HepG2 (cell line): Measurements from ENCODE around the gene LYRM1.

Source experiments
- FLYWCH1 ChIP-seq: sonication (generic); formaldehyde crosslinking; IDR thresholded peaks from 2 replicates; pipeline ENCODE4 v1.8.1; 2023; ENCODE audit warnings: mild to moderate bottlenecking, missing genetic modification reagents
- HNF4A ChIP-seq: sonication (generic); formaldehyde crosslinking; IDR thresholded peaks from 2 replicates; pipeline ENCODE4 v1.4.0; 2020; ENCODE audit warnings: missing genetic modification reagents
- KLF9 ChIP-seq: IDR thresholded peaks from 2 replicates; pipeline ENCODE4 v1.6.1; 2016; ENCODE audit warnings: low read depth
- NFRKB ChIP-seq: fragments of 450-650 bp; IDR thresholded peaks from 2 replicates; pipeline ENCODE4 v1.6.1; 2017
- NFYB ChIP-seq: sonication (generic); formaldehyde crosslinking; IDR thresholded peaks from 2 replicates; pipeline ENCODE4 v1.4.0; 2020; ENCODE audit warnings: missing genetic modification reagents
- POLR2A ChIP-seq, 2 experiments: IDR thresholded peaks; 2 replicates each; pipeline ENCODE4 v1.6.1; 2011; ENCODE audit warnings: low read depth in 2 of 2, low read length in 2 of 2, mild to moderate bottlenecking in 1 of 2, moderate library complexity in 1 of 2; ENCODE audit not compliant: insufficient read depth in 1 of 2
- SETDB1 ChIP-seq: sonication (generic); formaldehyde crosslinking; IDR thresholded peaks from 2 replicates; pipeline ENCODE4 v1.5.1; 2020; ENCODE audit warnings: missing genetic modification reagents, mild to moderate bottlenecking, borderline replicate concordance
- SIX4 ChIP-seq: sonication (generic); formaldehyde crosslinking; IDR thresholded peaks from 2 replicates; pipeline ENCODE4 v1.4.0; 2020; ENCODE audit warnings: missing genetic modification reagents
- ZNF605 ChIP-seq: sonication (generic); formaldehyde crosslinking; IDR thresholded peaks from 2 replicates; pipeline ENCODE4 v1.8.0; 2022; ENCODE audit warnings: mild to moderate bottlenecking, missing genetic modification reagents
- ZNF670 ChIP-seq: sonication (generic); formaldehyde crosslinking; IDR thresholded peaks from 2 replicates; pipeline ENCODE4 v1.8.0; 2022; ENCODE audit warnings: mild to moderate bottlenecking, missing genetic modification reagents, borderline replicate concordance
- TF ChIP-seq, protein P1 (sequence below): IDR thresholded peaks from 2 replicates; pipeline ENCODE4 v1.6.1; 2012; ENCODE audit warnings: inconsistent platforms

DNA sequence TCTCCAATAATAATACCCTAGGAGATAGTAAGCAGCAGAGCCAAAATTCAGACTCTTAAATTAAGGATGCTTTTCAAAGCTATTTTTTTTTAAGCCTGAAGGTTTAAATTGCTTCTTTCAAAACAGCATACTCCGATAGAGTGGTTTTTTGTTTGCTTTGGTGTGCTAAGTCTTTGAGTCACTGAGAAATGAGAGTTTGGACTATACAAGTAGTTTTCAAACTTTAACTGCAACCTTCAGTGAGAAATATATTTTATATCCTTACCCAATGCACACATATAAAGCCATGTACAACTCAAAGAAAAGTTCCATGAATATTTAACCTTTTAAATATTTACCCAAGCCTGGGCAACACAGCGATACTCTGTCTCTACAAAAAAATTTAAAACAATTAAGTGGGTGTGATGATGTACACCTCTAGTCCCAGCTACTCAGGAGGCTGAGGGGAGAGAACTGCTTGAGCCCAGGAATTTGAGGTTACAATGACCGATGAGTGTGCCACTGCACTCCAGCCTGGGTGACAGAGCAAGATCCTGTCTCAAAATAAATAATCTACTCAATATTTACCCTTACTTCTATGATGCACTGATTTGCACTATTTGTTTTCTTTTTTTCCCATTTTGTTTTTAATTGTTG lies 19.6 kb upstream of the LYRM1 start:
- TF ChIP-seq HNF4A (CRISPR knock-in tag) (0 out of 2 replicates have a peak, but pooled peaks have one; percentile 13), SIX4 (CRISPR knock-in tag) (no peak), NFYB (CRISPR knock-in tag) (no peak), ZNF670 (CRISPR knock-in tag) (no peak), NFRKB (no peak), SETDB1 (CRISPR knock-in tag) (no peak), ZNF605 (CRISPR knock-in tag) (no peak), FLYWCH1 (no peak), KLF9 (no peak), POLR2A (IDR thresholded peaks at IDR 0.05; ENCODE audit: insufficient read depth in 1 of 2, low read depth in 2 of 2, low read length in 2 of 2) (no peak)
- TF ChIP-seq, protein P1, sequence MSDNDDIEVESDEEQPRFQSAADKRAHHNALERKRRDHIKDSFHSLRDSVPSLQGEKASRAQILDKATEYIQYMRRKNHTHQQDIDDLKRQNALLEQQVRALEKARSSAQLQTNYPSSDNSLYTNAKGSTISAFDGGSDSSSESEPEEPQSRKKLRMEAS = no peak
